ENCODE data around the gene SYNJ1.
"Not testable (repeated sequence)": the region's sequence is repeated elsewhere in the genome, so short reads cannot be mapped to it uniquely, and the experiment has no call there.

SYNJ1 gene

GRCh38 chr21:32610940-32611339 is 116.9 kb downstream of the SYNJ1 start:
- FAIRE-seq, result not testable (repeated sequence)

DNA sequence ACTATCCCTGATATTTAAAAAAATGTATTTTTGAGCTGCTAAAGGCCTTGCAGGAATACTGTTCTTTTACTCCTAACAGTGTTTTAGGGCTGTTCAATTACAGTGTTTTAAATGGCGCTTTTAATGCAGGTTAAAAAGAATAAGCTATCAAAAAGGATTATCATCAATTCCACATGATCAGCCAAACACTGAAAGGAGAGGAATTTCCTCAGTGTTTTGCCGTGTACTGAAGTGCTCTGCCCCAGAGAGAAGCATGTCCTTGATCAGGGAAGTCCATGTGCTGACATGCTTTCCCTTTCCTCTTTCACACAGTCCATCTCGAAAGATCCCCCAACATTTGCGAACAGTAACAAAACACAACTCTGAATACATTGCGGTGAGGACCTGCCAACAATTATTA is 119.0 kb downstream of the SYNJ1 start:
- no peak for FAIRE-seq

GRCh38 chr21:32605469-32605868 is 122.3 kb downstream of the SYNJ1 start:
- no peak for FAIRE-seq

- FAIRE-seq, result no peak
Observed at GRCh38 chr21:32604464-32604863, 123.3 kb downstream of the SYNJ1 start.

- FAIRE-seq, result no peak
Observed at GRCh38 chr21:32603131-32603530, 124.7 kb downstream of the SYNJ1 start.

DNA sequence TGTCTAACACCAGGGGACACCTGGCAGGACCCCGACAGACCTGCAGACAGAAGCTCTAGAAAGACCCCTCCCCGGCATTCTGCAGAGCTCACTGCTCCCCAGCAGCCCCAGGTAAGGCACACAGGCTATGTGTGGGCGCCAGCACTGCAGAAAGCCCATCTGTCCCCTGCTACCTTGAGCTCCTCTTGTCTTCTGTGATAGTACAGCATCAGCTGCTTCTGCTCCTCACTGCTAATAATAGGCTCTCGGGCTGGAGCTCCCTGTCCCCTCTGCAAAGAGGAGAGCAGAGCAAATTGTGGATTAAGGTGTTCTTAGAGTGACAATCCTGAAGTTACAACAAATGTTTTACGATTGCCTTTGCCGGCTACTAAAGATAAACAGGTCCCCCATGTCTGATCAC is 125.7 kb downstream of the SYNJ1 start:
- no peak for FAIRE-seq

GRCh38 chr21:32599526-32599925 is 128.3 kb downstream of the SYNJ1 start:
- FAIRE-seq, result no peak

DNA sequence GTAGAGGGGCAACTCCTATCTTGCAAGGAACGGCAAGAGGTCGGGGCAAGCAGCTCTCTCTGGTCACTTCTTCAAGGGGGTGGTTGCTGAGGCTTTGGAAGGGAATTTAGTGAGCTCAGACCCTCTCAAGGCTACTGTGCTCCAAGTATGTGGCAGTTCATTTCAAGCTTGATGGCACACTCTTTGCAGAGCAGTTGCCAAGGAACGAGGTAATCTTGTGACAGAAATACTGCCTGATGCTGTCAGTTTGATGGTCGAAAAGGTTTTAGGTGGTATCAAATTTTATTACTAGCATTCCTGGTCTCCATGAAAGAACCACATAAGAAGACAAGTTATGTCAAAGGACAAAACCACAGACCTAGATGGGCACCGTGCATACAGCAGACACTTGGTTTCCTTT is 128.7 kb downstream of the SYNJ1 start:
- no peak for FAIRE-seq

GRCh38 chr21:32597205-32597604 is 130.6 kb downstream of the SYNJ1 start:
- FAIRE-seq, result no peak

DNA sequence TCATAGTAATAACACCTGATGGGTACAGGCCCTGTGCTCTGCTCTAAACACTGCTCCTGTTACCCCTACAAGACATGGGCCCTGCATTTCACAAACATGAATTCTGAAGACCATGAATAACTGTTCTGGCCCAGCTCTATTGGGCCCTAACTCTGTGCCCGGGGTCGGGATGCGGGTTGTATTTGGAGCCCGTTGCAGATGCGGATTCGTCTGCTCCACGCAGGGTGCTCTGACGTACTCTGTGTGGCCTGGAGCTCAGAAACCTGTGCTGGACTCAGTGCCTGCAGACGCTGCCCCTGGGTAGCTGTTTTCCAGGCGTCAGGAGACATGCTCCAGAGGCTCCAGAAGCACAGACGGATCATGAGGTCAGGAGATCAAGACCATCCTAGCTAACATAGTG is 132.4 kb downstream of the SYNJ1 start:
- FAIRE-seq, result no peak

DNA sequence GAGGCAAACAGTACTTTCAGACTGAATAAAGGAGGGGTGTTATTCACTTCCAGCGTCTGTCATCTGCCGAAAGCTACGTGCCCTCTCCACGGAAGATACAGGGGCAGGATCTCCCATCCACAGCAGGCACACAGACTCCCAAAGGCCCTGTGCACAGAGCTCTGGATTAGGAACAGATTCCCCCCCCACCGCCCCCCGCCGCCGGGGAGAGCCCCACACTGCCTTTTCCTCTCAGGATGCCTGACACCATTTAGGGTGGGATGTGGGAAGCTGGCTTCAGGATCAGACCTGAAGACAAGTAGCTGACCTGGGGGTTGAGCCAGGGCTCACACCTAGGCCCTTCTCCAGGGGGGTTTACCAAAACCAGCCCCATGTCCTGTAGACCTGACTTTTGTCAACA is 134.1 kb downstream of the SYNJ1 start:
- FAIRE-seq, result no peak

GRCh38 chr21:32592929-32593502 is 134.8 kb downstream of the SYNJ1 start:
- FAIRE-seq, result no peak

- FAIRE-seq, result no peak
Observed at GRCh38 chr21:32590130-32590529, 137.7 kb downstream of the SYNJ1 start.

- FAIRE-seq, result no peak
Observed at GRCh38 chr21:32587651-32588050, 140.2 kb downstream of the SYNJ1 start.

- FAIRE-seq, result no peak
Observed at GRCh38 chr21:32587120-32587519, 140.7 kb downstream of the SYNJ1 start.

- no peak for FAIRE-seq
Observed at GRCh38 chr21:32585970-32586369, 141.8 kb downstream of the SYNJ1 start.

DNA sequence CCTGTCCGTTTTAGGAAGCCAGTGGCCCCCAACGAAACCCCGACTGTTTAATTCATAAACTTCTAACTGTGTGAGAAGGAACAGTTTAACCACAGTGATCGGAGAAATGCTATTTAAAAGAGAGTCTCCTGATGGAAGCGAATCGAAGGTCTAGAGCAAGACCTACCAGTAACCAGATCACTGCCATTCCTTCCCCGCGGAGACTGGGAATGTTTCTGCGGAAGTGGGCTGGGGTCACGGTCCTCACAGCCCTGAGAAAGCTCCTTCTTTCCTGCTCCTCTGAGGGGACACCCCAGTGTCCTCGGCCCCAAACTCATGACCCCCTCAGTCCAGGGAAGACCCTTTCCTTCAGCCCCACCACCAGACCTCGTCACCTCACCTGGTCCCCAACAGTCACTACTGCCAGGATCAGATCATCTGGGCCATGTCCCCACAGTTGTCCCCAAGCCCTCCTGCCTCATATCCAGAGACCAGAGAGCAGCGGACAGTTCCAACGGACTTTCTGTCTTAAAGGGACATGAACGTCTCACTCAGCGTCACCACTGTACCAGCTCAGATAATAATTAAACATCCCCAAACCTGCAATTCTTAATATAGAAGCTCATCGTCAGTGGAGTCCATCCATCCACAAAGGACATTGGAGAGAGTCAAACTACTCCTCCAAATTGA is 142.6 kb downstream of the SYNJ1 start, which contains the start of gene TCP10L:
Gene TCP10L (minus strand): TSS at position 482 of the 669 bp plus-strand sequence. CDS start 1,219 bp downstream, outside the sequence.
- no peak for FAIRE-seq

GRCh38 chr21:32584472-32584871 is 143.3 kb downstream of the SYNJ1 start:
- FAIRE-seq, result no peak

DNA sequence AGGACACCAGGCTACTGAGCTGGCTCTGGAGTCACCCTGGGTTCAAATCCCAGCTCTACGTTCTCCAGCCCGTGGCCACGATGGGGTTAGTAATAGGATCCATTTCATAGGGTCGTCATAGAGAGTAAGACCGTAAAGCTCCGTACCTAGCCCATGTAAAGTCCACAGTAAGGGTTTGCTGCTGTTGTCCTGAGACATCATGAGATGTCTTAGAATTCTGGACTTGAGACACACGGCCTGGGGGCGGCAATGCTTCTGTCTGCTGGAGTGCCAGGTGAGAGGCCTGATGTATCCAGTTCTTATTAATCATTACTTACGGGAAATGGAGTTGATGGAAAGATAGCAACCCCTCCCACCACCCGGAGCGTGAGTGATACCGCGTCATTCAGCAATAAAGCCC is 146.1 kb downstream of the SYNJ1 start:
- FAIRE-seq, result no peak

DNA sequence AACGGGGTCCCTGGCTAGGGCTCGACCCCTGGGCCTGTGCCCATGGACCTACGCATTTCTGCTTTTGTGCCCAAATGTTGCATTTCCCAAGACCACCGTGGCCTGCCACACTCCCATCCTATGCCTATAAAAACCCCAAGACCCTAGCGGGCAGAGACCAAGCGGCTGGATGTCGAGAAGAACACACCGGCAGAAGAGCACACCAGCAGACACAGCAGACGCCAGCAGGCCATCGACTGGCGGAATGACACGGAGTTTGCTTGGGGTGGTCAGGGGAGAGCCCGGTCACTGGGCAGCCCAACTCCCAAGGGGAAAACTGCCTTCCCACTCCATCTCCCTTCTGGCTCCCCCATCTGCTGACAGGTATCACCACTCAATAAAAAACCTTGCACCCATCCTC is 146.9 kb downstream of the SYNJ1 start:
- FAIRE-seq, result no peak
